WTC11 (cell line): ENCODE results near the gene C20orf204. TPM values are rescaled to one million over a fixed set of nuclear protein-coding genes. Genes with fewer than 3 reads are reported as not detected.

Experiments used
- ATAC-seq: fragments of 200-7000 bp; cut with Tn5 transposase; 2 replicates; pipeline ENCODE4 v1.10.0; 2021; ENCODE audit warnings: mild to moderate bottlenecking, moderate library complexity
- CTCF ChIA-PET: fragments of 300-600 bp; sonication (Branson Sonifier 250); formaldehyde crosslinking; loops from one replicate; lab custom pipeline; 2021; ENCODE audit warnings: antibody characterized with exemption; lab: Charles Lee
- POLR2A ChIA-PET: fragments of 350-600 bp; sonication (Branson Sonifier 250); formaldehyde crosslinking; loops from one replicate; lab custom pipeline; 2021; ENCODE audit warnings: antibody characterized with exemption; lab: Charles Lee
- DNase-seq: peaks from one replicate; pipeline ENCODE4 v3.0.0; 2021; ENCODE audit warnings: low spot score
- H3K27ac Mint-ChIP-seq: 2 replicates; pipeline ENCODE4 v1.8.0; 2021; ENCODE audit warnings: mixed read lengths
- H3K27me3 Mint-ChIP-seq: 2 replicates; pipeline ENCODE4 v1.8.0; 2021; ENCODE audit warnings: low read depth, mild to moderate bottlenecking, moderate library complexity, mixed read lengths
- H3K36me3 Mint-ChIP-seq: 2 replicates; pipeline ENCODE4 v1.8.0; 2021; ENCODE audit warnings: mixed read lengths
- H3K4me1 Mint-ChIP-seq: 2 replicates; pipeline ENCODE4 v1.8.0; 2022; ENCODE audit warnings: mixed read lengths
- H3K4me3 Mint-ChIP-seq: 2 replicates; pipeline ENCODE4 v1.8.0; 2021; ENCODE audit warnings: mild to moderate bottlenecking, moderate library complexity, mixed read lengths
- H3K9me3 Mint-ChIP-seq: 2 replicates; pipeline ENCODE4 v1.8.0; 2021; ENCODE audit warnings: mixed read lengths
- CREM ChIP-seq: sonication (generic); formaldehyde crosslinking; IDR thresholded peaks from 2 replicates; pipeline ENCODE4 v1.8.1; 2022; ENCODE audit warnings: mild to moderate bottlenecking, missing genetic modification reagents, moderate library complexity
- FOXP1 ChIP-seq: sonication (generic); formaldehyde crosslinking; IDR thresholded peaks from 2 replicates; pipeline ENCODE4 v1.8.0; 2022; ENCODE audit warnings: missing genetic modification reagents, mild to moderate bottlenecking, moderate library complexity, borderline replicate concordance
- GABPB1 ChIP-seq: sonication (generic); formaldehyde crosslinking; IDR thresholded peaks from 2 replicates; pipeline ENCODE4 v1.8.1; 2023; ENCODE audit warnings: mild to moderate bottlenecking, missing genetic modification reagents
- MXD4 ChIP-seq: fragments of 250-450 bp; sonication (Bioruptor Pico); IDR thresholded peaks from 2 replicates; pipeline ENCODE4 v1.8.0; 2021; ENCODE audit warnings: mild to moderate bottlenecking, moderate library complexity, borderline replicate concordance
- PRDM15 ChIP-seq: sonication (generic); formaldehyde crosslinking; IDR thresholded peaks from 2 replicates; pipeline ENCODE4 v1.8.0; 2022; ENCODE audit warnings: missing genetic modification reagents
- PRRX2 ChIP-seq: fragments of 250-450 bp; sonication (Bioruptor Pico); IDR thresholded peaks from 2 replicates; pipeline ENCODE4 v1.8.0; 2021; ENCODE audit warnings: mild to moderate bottlenecking
- SMAD4 ChIP-seq: sonication (generic); formaldehyde crosslinking; IDR thresholded peaks from 2 replicates; pipeline ENCODE4 v1.8.0; 2022; ENCODE audit warnings: mild to moderate bottlenecking, missing genetic modification reagents
- SP1 ChIP-seq: sonication (generic); formaldehyde crosslinking; conservative IDR thresholded peaks from 2 replicates; pipeline ENCODE4 v1.8.1; 2022; ENCODE audit warnings: missing genetic modification reagents
- TP53 ChIP-seq: sonication (generic); formaldehyde crosslinking; IDR thresholded peaks from 2 replicates; pipeline ENCODE4 v1.8.1; 2023; ENCODE audit warnings: mild to moderate bottlenecking, missing genetic modification reagents
- ZNF138 ChIP-seq: sonication (generic); formaldehyde crosslinking; conservative IDR thresholded peaks from 2 replicates; pipeline ENCODE4 v1.8.1; 2022; ENCODE audit warnings: mild to moderate bottlenecking, moderate library complexity, missing genetic modification reagents
- total RNA-seq: library from RNA; stranded (reverse); gene quantifications from 3 replicates; pipeline ENCODE4 v1.2.3, GENCODE V29; 2021
- TF ChIP-seq, protein P1 (sequence below): sonication (generic); formaldehyde crosslinking; IDR thresholded peaks from 2 replicates; pipeline ENCODE4 v1.8.1; 2022; ENCODE audit warnings: low read depth, missing genetic modification reagents, borderline replicate concordance
- TF ChIP-seq, protein P2 (sequence below): fragments of 200-600 bp; IDR thresholded peaks from 2 replicates; pipeline ENCODE4 v1.8.0; 2022; ENCODE audit warnings: antibody characterized with exemption
- TF ChIP-seq, protein P3 (sequence below): sonication (generic); formaldehyde crosslinking; IDR thresholded peaks from 2 replicates; pipeline ENCODE4 v1.8.0; 2022; ENCODE audit warnings: mild to moderate bottlenecking, missing genetic modification reagents
- TF ChIP-seq, protein P4 (sequence below): sonication (generic); formaldehyde crosslinking; IDR thresholded peaks from 2 replicates; pipeline ENCODE4 v1.8.1; 2023; ENCODE audit warnings: mild to moderate bottlenecking, moderate library complexity, missing genetic modification reagents
- TF ChIP-seq, protein P5 (sequence below): sonication (generic); formaldehyde crosslinking; IDR thresholded peaks from 2 replicates; pipeline ENCODE4 v1.8.1; 2022; ENCODE audit warnings: mild to moderate bottlenecking, missing genetic modification reagents, moderate library complexity, borderline replicate concordance
- TF ChIP-seq, protein P6 (sequence below): sonication (generic); formaldehyde crosslinking; IDR thresholded peaks from 2 replicates; pipeline ENCODE4 v1.8.0; 2023; ENCODE audit warnings: missing genetic modification reagents, mild to moderate bottlenecking, borderline replicate concordance

The C20orf204 gene
- total RNA-seq, 1 experiment from 2014 or later = 2.1 TPM

GRCh38 chr20:64003960-64004725 is 31.8 kb upstream of the C20orf204 start:
- DNase-seq = no peak

GRCh38 chr20:64005394-64005793 is 30.6 kb upstream of the C20orf204 start:
- ATAC-seq (no peak), DNase-seq (no peak)
- Mint-ChIP-seq H3K36me3 (peaks cover 56% of the 10 kb centered on the region), H3K4me3 (no peak overlapping the region), H3K27me3 (no peaks in the 10 kb centered on the region), H3K4me1 (no peaks in the 10 kb centered on the region), H3K9me3 (peaks cover 9% of the 10 kb centered on the region), H3K27ac (no peak overlapping the region)
- POLR2A ChIA-PET = no interaction called here
- CTCF ChIA-PET = interaction anchor here (1.1 kb wide), 1 partner anchor 25 kb away, joined by 5 read pairs; no protein-coding TSS in a partner anchor
- TF ChIP-seq MXD4 (no peak), ZNF138 (CRISPR knock-in tag) (no peak), CREM (CRISPR knock-in tag) (no peak), PRDM15 (CRISPR knock-in tag) (no peak), SMAD4 (CRISPR knock-in tag) (no peak), FOXP1 (CRISPR knock-in tag) (no peak), GABPB1 (CRISPR knock-in tag) (no peak)
- TF ChIP-seq, protein P1, sequence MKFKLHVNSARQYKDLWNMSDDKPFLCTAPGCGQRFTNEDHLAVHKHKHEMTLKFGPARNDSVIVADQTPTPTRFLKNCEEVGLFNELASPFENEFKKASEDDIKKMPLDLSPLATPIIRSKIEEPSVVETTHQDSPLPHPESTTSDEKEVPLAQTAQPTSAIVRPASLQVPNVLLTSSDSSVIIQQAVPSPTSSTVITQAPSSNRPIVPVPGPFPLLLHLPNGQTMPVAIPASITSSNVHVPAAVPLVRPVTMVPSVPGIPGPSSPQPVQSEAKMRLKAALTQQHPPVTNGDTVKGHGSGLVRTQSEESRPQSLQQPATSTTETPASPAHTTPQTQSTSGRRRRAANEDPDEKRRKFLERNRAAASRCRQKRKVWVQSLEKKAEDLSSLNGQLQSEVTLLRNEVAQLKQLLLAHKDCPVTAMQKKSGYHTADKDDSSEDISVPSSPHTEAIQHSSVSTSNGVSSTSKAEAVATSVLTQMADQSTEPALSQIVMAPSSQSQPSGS (CRISPR knock-in tag) = no peak
- TF ChIP-seq, protein P2, sequence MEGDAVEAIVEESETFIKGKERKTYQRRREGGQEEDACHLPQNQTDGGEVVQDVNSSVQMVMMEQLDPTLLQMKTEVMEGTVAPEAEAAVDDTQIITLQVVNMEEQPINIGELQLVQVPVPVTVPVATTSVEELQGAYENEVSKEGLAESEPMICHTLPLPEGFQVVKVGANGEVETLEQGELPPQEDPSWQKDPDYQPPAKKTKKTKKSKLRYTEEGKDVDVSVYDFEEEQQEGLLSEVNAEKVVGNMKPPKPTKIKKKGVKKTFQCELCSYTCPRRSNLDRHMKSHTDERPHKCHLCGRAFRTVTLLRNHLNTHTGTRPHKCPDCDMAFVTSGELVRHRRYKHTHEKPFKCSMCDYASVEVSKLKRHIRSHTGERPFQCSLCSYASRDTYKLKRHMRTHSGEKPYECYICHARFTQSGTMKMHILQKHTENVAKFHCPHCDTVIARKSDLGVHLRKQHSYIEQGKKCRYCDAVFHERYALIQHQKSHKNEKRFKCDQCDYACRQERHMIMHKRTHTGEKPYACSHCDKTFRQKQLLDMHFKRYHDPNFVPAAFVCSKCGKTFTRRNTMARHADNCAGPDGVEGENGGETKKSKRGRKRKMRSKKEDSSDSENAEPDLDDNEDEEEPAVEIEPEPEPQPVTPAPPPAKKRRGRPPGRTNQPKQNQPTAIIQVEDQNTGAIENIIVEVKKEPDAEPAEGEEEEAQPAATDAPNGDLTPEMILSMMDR = no peak

More at GRCh38 chr20:64003960-64004725, 31.8 kb upstream of the C20orf204 start:
- no peak for TF ChIP-seq SP1 (CRISPR knock-in tag)
- TF ChIP-seq, protein P3, sequence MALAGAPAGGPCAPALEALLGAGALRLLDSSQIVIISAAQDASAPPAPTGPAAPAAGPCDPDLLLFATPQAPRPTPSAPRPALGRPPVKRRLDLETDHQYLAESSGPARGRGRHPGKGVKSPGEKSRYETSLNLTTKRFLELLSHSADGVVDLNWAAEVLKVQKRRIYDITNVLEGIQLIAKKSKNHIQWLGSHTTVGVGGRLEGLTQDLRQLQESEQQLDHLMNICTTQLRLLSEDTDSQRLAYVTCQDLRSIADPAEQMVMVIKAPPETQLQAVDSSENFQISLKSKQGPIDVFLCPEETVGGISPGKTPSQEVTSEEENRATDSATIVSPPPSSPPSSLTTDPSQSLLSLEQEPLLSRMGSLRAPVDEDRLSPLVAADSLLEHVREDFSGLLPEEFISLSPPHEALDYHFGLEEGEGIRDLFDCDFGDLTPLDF (CRISPR knock-in tag) = no peak
- TF ChIP-seq, protein P4, sequence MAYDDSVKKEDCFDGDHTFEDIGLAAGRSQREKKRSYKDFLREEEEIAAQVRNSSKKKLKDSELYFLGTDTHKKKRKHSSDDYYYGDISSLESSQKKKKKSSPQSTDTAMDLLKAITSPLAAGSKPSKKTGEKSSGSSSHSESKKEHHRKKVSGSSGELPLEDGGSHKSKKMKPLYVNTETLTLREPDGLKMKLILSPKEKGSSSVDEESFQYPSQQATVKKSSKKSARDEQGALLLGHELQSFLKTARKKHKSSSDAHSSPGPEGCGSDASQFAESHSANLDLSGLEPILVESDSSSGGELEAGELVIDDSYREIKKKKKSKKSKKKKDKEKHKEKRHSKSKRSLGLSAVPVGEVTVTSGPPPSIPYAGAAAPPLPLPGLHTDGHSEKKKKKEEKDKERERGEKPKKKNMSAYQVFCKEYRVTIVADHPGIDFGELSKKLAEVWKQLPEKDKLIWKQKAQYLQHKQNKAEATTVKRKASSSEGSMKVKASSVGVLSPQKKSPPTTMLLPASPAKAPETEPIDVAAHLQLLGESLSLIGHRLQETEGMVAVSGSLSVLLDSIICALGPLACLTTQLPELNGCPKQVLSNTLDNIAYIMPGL (CRISPR knock-in tag) = no peak
- TF ChIP-seq, protein P5, sequence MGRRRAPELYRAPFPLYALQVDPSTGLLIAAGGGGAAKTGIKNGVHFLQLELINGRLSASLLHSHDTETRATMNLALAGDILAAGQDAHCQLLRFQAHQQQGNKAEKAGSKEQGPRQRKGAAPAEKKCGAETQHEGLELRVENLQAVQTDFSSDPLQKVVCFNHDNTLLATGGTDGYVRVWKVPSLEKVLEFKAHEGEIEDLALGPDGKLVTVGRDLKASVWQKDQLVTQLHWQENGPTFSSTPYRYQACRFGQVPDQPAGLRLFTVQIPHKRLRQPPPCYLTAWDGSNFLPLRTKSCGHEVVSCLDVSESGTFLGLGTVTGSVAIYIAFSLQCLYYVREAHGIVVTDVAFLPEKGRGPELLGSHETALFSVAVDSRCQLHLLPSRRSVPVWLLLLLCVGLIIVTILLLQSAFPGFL (CRISPR knock-in tag) = no peak
- no peak for TF ChIP-seq TP53 (CRISPR knock-in tag)
- TF ChIP-seq, protein P6, sequence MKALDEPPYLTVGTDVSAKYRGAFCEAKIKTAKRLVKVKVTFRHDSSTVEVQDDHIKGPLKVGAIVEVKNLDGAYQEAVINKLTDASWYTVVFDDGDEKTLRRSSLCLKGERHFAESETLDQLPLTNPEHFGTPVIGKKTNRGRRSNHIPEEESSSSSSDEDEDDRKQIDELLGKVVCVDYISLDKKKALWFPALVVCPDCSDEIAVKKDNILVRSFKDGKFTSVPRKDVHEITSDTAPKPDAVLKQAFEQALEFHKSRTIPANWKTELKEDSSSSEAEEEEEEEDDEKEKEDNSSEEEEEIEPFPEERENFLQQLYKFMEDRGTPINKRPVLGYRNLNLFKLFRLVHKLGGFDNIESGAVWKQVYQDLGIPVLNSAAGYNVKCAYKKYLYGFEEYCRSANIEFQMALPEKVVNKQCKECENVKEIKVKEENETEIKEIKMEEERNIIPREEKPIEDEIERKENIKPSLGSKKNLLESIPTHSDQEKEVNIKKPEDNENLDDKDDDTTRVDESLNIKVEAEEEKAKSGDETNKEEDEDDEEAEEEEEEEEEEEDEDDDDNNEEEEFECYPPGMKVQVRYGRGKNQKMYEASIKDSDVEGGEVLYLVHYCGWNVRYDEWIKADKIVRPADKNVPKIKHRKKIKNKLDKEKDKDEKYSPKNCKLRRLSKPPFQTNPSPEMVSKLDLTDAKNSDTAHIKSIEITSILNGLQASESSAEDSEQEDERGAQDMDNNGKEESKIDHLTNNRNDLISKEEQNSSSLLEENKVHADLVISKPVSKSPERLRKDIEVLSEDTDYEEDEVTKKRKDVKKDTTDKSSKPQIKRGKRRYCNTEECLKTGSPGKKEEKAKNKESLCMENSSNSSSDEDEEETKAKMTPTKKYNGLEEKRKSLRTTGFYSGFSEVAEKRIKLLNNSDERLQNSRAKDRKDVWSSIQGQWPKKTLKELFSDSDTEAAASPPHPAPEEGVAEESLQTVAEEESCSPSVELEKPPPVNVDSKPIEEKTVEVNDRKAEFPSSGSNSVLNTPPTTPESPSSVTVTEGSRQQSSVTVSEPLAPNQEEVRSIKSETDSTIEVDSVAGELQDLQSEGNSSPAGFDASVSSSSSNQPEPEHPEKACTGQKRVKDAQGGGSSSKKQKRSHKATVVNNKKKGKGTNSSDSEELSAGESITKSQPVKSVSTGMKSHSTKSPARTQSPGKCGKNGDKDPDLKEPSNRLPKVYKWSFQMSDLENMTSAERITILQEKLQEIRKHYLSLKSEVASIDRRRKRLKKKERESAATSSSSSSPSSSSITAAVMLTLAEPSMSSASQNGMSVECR (CRISPR knock-in tag) = no peak
- no peak for TF ChIP-seq PRRX2 (CRISPR knock-in tag)
- H3K27me3 Mint-ChIP-seq = no peaks in the 10 kb centered on the region
- H3K4me3 Mint-ChIP-seq = no peak overlapping the region
- H3K27ac Mint-ChIP-seq = no peak overlapping the region
- H3K4me1 Mint-ChIP-seq = no peaks in the 10 kb centered on the region
- POLR2A ChIA-PET = no interaction called here
- CTCF ChIA-PET = interaction anchor here (1.2 kb wide), 1 partner anchor 23 kb away, joined by 3 read pairs; the partner anchor contains the start of gene PRPF6
- no peak for ATAC-seq
- H3K36me3 Mint-ChIP-seq = peaks cover 57% of the 10 kb centered on the region
- peaks cover 9% of the 10 kb centered on the region for H3K9me3 Mint-ChIP-seq
